A673 (cell line): Measurements from ENCODE around the gene STAB2.

Source experiments
- EZH2 ChIP-seq: fragments of 200-600 bp; sonication (generic); IDR thresholded peaks from 2 replicates; pipeline ENCODE4 v1.6.1; 2017; ENCODE audit warnings: borderline replicate concordance, low read depth, mild to moderate bottlenecking, mixed read lengths, antibody characterized with exemption, low read length; ENCODE audit not compliant: poor library complexity, severe bottlenecking
- TF ChIP-seq, protein P1 (sequence below): fragments of 300-800, 200-600 bp; sonication (generic); conservative IDR thresholded peaks from 2 replicates; pipeline ENCODE4 v1.5.1; 2017; ENCODE audit warnings: low read depth, mild to moderate bottlenecking, antibody characterized with exemption, low read length, moderate library complexity, mixed read lengths

DNA sequence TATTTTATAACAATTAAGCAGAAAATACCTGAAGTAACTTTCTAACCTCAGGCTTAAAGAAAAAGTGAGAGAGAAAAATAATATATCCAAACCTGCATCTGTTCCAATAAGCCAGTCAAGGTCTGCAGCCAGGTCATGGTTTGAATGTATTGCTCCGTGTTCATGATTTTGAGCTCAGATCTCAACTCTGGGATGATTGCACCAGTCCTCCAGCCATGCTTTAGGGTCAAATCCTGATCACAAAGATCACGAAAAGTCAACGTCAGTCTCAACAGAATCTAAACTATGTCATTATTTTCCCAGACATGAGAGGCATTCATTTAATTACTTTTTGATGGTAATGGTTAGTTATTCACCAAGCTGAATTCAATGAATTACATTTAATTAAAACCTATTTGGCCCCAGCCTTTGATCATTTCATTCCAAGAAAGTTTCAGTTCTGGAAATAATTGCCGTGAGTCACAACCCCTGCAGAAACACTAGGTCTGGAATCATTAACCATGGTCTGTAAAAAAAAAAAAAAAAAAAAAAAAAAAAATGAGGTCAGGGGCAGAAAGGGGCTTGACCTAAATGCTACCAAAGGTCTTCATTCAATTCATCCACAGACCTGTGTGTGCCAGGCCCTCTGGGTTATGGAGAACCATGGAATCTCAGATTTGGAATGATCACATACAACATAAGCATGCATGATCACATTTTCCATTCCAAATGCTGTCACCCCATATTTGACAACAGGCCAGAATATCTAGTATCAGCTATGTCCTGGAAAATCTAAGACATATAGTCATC is 198.4 kb downstream of the STAB2 start:
- TF ChIP-seq, protein P1, sequence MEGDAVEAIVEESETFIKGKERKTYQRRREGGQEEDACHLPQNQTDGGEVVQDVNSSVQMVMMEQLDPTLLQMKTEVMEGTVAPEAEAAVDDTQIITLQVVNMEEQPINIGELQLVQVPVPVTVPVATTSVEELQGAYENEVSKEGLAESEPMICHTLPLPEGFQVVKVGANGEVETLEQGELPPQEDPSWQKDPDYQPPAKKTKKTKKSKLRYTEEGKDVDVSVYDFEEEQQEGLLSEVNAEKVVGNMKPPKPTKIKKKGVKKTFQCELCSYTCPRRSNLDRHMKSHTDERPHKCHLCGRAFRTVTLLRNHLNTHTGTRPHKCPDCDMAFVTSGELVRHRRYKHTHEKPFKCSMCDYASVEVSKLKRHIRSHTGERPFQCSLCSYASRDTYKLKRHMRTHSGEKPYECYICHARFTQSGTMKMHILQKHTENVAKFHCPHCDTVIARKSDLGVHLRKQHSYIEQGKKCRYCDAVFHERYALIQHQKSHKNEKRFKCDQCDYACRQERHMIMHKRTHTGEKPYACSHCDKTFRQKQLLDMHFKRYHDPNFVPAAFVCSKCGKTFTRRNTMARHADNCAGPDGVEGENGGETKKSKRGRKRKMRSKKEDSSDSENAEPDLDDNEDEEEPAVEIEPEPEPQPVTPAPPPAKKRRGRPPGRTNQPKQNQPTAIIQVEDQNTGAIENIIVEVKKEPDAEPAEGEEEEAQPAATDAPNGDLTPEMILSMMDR, result no peak
- no peak for TF ChIP-seq EZH2
